ENCODE data around the gene RPS15. TPM values are rescaled to one million over a fixed set of nuclear protein-coding genes. Genes with fewer than 3 reads are reported as not detected.
A peak's percentile ranks its signal among the peaks of the same experiment; 100 is the strongest.

Gene RPS15
- total and polyA plus RNA-seq, 2 of the 13 experiments (the other 11 are each of a cell fraction or from before 2014, with no cell fraction given): 695 to 1,411 TPM

DNA sequence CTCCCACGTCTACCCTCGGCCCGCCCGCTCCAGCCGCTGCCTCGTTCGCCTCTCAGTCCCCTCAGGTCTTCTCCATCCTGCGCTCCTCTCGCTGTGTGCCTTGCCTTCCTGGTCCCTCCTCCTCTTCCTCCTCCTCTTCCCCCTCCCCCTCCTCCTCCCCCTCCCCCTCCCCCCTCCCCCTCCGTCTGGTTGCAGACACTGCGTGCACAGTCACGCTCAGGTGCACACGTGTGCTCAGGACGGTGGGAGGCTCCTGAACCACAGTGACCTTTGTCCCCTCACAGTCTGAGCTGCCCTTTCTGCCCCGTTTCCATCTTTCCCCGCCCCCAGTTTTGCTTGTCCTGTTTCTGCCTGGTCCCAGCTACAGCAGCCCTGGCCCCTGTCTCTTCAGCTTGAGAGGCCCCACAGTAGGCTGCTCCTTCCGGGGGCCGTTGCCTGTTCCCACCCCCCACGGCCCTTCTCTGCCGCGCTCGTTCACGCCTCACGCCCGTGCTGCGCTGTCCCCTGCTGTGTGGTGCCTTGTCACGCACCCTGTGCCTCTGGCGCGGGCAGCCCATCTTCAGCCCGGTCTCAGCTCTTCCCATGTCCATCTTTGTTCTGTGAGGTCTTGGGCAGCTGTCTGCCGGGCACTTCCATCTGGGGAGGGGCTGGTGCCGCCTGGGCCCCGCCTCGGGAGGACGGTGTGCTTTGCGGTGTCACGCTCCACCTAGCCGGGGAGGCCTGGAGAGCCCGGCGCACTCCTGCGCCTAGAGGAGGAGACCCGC is 13.8 kb upstream of the RPS15 start (continued):
- TF ChIP-seq, protein P1, sequence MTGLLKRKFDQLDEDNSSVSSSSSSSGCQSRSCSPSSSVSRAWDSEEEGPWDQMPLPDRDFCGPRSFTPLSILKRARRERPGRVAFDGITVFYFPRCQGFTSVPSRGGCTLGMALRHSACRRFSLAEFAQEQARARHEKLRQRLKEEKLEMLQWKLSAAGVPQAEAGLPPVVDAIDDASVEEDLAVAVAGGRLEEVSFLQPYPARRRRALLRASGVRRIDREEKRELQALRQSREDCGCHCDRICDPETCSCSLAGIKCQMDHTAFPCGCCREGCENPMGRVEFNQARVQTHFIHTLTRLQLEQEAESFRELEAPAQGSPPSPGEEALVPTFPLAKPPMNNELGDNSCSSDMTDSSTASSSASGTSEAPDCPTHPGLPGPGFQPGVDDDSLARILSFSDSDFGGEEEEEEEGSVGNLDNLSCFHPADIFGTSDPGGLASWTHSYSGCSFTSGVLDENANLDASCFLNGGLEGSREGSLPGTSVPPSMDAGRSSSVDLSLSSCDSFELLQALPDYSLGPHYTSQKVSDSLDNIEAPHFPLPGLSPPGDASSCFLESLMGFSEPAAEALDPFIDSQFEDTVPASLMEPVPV (CRISPR knock-in tag; IDR thresholded peaks at IDR 0.05): 0 out of 2 replicates have a peak, but pooled peaks have one; percentile 23
- TF ChIP-seq KDM2A (CRISPR knock-in tag; IDR thresholded peaks at IDR 0.05; ENCODE audit: borderline replicate concordance, low read depth) (no peak; the same call in 1 of the 2 replicates), ELF1 (CRISPR knock-in tag; IDR thresholded peaks at IDR 0.05) (peak; percentile 31; the same call in 1 of the 2 replicates), ZNF234 (CRISPR knock-in tag; conservative IDR thresholded peaks at IDR 0.05) (no peak), DPF2 (CRISPR knock-in tag; IDR thresholded peaks at IDR 0.05; ENCODE audit: borderline replicate concordance, low read depth) (peak; percentile 51), IKZF1 (IDR thresholded peaks at IDR 0.05) (no peak), SAP130 (CRISPR knock-in tag; IDR thresholded peaks at IDR 0.05; ENCODE audit: low read depth) (peak; percentile 84), ZNF543 (CRISPR knock-in tag; IDR thresholded peaks at IDR 0.05) (0 out of 2 replicates have a peak, but pooled peaks have one; percentile 26), ZNF788 (CRISPR knock-in tag; IDR thresholded peaks at IDR 0.05; ENCODE audit: borderline replicate concordance) (peak; percentile 89), SP5 (CRISPR knock-in tag; IDR thresholded peaks at IDR 0.05; ENCODE audit: borderline replicate concordance, low read depth) (peak; percentile 91), SOX5 (CRISPR knock-in tag; IDR thresholded peaks at IDR 0.05; ENCODE audit: borderline replicate concordance) (peak; percentile 47; the same call in 1 of the 2 replicates)
- TF ChIP-seq, protein P2, sequence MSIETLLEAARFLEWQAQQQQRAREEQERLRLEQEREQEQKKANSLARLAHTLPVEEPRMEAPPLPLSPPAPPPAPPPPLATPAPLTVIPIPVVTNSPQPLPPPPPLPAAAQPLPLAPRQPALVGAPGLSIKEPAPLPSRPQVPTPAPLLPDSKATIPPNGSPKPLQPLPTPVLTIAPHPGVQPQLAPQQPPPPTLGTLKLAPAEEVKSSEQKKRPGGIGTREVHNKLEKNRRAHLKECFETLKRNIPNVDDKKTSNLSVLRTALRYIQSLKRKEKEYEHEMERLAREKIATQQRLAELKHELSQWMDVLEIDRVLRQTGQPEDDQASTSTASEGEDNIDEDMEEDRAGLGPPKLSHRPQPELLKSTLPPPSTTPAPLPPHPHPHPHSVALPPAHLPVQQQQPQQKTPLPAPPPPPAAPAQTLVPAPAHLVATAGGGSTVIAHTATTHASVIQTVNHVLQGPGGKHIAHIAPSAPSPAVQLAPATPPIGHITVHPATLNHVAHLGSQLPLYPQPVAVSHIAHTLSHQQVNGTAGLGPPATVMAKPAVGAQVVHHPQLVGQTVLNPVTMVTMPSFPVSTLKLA (IDR thresholded peaks at IDR 0.05): peak; percentile 33; the same call in 1 of the 2 replicates
- TF ChIP-seq, protein P3, sequence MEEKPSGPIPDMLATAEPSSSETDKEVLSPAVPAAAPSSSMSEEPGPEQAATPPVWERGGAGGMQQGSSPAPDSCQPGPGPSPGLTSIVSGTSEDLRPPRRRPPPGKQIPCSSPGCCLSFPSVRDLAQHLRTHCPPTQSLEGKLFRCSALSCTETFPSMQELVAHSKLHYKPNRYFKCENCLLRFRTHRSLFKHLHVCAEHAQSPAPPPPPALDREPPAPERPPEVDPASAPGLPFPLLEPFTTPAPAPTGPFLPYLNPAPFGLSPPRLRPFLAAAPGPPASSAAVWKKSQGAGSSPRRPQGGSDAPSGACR (CRISPR knock-in tag; IDR thresholded peaks at IDR 0.05): peak; percentile 79; the same call in 1 of the 2 replicates
- TF ChIP-seq, protein P4, sequence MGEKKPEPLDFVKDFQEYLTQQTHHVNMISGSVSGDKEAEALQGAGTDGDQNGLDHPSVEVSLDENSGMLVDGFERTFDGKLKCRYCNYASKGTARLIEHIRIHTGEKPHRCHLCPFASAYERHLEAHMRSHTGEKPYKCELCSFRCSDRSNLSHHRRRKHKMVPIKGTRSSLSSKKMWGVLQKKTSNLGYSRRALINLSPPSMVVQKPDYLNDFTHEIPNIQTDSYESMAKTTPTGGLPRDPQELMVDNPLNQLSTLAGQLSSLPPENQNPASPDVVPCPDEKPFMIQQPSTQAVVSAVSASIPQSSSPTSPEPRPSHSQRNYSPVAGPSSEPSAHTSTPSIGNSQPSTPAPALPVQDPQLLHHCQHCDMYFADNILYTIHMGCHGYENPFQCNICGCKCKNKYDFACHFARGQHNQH (CRISPR knock-in tag; IDR thresholded peaks at IDR 0.05): peak; percentile 56; the same call in 1 of the 2 replicates
- TF ChIP-seq, protein P5, sequence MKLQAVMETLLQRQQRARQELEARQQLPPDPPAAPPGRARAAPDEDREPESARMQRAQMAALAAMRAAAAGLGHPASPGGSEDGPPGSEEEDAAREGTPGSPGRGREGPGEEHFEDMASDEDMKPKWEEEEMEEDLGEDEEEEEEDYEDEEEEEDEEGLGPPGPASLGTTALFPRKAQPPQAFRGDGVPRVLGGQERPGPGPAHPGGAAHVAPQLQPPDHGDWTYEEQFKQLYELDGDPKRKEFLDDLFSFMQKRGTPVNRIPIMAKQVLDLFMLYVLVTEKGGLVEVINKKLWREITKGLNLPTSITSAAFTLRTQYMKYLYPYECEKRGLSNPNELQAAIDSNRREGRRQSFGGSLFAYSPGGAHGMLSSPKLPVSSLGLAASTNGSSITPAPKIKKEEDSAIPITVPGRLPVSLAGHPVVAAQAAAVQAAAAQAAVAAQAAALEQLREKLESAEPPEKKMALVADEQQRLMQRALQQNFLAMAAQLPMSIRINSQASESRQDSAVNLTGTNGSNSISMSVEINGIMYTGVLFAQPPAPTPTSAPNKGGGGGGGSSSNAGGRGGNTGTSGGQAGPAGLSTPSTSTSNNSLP (IDR thresholded peaks at IDR 0.05; ENCODE audit: low read depth, low read length): no peak
- TF ChIP-seq, protein P6, sequence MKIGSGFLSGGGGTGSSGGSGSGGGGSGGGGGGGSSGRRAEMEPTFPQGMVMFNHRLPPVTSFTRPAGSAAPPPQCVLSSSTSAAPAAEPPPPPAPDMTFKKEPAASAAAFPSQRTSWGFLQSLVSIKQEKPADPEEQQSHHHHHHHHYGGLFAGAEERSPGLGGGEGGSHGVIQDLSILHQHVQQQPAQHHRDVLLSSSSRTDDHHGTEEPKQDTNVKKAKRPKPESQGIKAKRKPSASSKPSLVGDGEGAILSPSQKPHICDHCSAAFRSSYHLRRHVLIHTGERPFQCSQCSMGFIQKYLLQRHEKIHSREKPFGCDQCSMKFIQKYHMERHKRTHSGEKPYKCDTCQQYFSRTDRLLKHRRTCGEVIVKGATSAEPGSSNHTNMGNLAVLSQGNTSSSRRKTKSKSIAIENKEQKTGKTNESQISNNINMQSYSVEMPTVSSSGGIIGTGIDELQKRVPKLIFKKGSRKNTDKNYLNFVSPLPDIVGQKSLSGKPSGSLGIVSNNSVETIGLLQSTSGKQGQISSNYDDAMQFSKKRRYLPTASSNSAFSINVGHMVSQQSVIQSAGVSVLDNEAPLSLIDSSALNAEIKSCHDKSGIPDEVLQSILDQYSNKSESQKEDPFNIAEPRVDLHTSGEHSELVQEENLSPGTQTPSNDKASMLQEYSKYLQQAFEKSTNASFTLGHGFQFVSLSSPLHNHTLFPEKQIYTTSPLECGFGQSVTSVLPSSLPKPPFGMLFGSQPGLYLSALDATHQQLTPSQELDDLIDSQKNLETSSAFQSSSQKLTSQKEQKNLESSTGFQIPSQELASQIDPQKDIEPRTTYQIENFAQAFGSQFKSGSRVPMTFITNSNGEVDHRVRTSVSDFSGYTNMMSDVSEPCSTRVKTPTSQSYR (CRISPR knock-in tag; IDR thresholded peaks at IDR 0.05; ENCODE audit: borderline replicate concordance): peak; percentile 86; the same call in 1 of the 2 replicates
- TF ChIP-seq, protein P7, sequence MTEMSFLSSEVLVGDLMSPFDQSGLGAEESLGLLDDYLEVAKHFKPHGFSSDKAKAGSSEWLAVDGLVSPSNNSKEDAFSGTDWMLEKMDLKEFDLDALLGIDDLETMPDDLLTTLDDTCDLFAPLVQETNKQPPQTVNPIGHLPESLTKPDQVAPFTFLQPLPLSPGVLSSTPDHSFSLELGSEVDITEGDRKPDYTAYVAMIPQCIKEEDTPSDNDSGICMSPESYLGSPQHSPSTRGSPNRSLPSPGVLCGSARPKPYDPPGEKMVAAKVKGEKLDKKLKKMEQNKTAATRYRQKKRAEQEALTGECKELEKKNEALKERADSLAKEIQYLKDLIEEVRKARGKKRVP (CRISPR knock-in tag; IDR thresholded peaks at IDR 0.05): no peak
